K562 (cell line): Measurements from ENCODE around the gene PRAMEF12. TPM values are rescaled to one million over a fixed set of nuclear protein-coding genes. Genes with fewer than 3 reads are reported as not detected.
"Not testable (repeated sequence)": the region's sequence is repeated elsewhere in the genome, so short reads cannot be mapped to it uniquely, and the experiment has no call there.

Experiments
- ATAC-seq: fragments of 200-7000 bp; cut with Tn5 transposase; 3 replicates; pipeline ENCODE4 v1.9.1; 2020; ENCODE audit warnings: moderate library complexity
- BruUV-seq: library from RNA; stranded (reverse); fragments of 400-500 nt; replicated peaks from 2 replicates; lab custom pipeline; 2021; lab: Mats Ljungman, UMichigan
- CTCF ChIA-PET: fragments of 300-600 bp; formaldehyde crosslinking; extraction: SDS; loops from one replicate; lab custom pipeline; 2021; ENCODE audit warnings: low intra/inter-chr PET ratio; lab: Yijun Ruan, JAX
- POLR2A ChIA-PET: fragments of 300-600, 350-650 bp; sonication (Branson Sonifier 250); formaldehyde crosslinking; extraction: SDS; loops from one replicate; lab custom pipeline; 2021; ENCODE audit warnings: antibody characterized with exemption, inconsistent platforms; lab: Yijun Ruan, JAX
- DNase-seq, 4 experiments: peaks; one replicate each; pipeline versions ENCODE4 v3.0.0 to v3.0.0-alpha.2; 2011 to 2018; ENCODE audit warnings: low spot score in 3 of 4, mixed read lengths in 3 of 4; ENCODE audit errors: extremely low read depth in 1 of 4
- FAIRE-seq: peaks from 2 replicates; lab custom pipeline; 2011; peaks lifted over from hg19 to GRCh38; lab: Jason Lieb, UNC
- H2AFZ ChIP-seq: 2 replicates; pipeline ENCODE4 v1.6.0; 2011; ENCODE audit warnings: low read depth, low read length, control low read depth, inconsistent platforms
- H3K27ac ChIP-seq: fragments of 200-600 bp; 3 replicates; pipeline ENCODE4 v1.8.0; 2011; ENCODE audit warnings: low read depth, mild to moderate bottlenecking, control low read depth, inconsistent platforms, low read length, moderate library complexity, mixed read lengths; ENCODE audit errors: extremely low read depth
- H3K27me3 ChIP-seq, 2 experiments: fragments of 300-600 bp in 1 of 2; 2 replicates in 1 of 2; 3 replicates in 1 of 2; pipeline versions ENCODE4 v1.6.0 to v1.8.0; 2011; ENCODE audit warnings: inconsistent platforms in 2 of 2, low read length in 2 of 2, mild to moderate bottlenecking in 1 of 2, mixed read lengths in 1 of 2, moderate library complexity in 1 of 2; ENCODE audit not compliant: control insufficient read depth in 2 of 2, insufficient read depth in 2 of 2
- H3K36me3 ChIP-seq: fragments of 300-600 bp; 3 replicates; pipeline ENCODE4 v1.8.0; 2011; ENCODE audit warnings: mild to moderate bottlenecking, low read length, inconsistent platforms; ENCODE audit not compliant: control insufficient read depth, insufficient read depth
- H3K4me1 ChIP-seq, 2 experiments: fragments of 200-600 bp in 1 of 2; replicated peaks in 1 of 2; 2 replicates in 1 of 2; 3 replicates in 1 of 2; pipeline versions ENCODE4 v1.5.1 to v1.8.0; 2011; ENCODE audit warnings: inconsistent platforms in 2 of 2, low read length in 2 of 2, mild to moderate bottlenecking in 1 of 2, mixed read lengths in 1 of 2, moderate library complexity in 1 of 2; ENCODE audit not compliant: control insufficient read depth in 2 of 2, insufficient read depth in 2 of 2
- H3K4me2 ChIP-seq: 2 replicates; pipeline ENCODE4 v1.6.1; 2011; ENCODE audit warnings: low read length, control low read depth, inconsistent platforms, mixed read lengths; ENCODE audit not compliant: insufficient read depth
- H3K4me3 ChIP-seq: fragments of 200-600 bp; sonication (generic), shearing (Covaris generic); 2 replicates; pipeline ENCODE4 v1.5.1; 2016; ENCODE audit warnings: control low read depth, inconsistent platforms
- H3K79me2 ChIP-seq: fragments of 200-600 bp; 3 replicates; pipeline ENCODE4 v1.8.0; 2011; ENCODE audit warnings: low read length, inconsistent platforms; ENCODE audit not compliant: control insufficient read depth, insufficient read depth
- H3K9ac ChIP-seq, 2 experiments: 2 replicates each; pipeline versions ENCODE4 v1.6.0 to v1.6.1; 2011; ENCODE audit warnings: low read depth in 2 of 2, low read length in 2 of 2, control low read depth in 1 of 2, inconsistent platforms in 1 of 2, mild to moderate bottlenecking in 1 of 2, mixed read lengths in 1 of 2; ENCODE audit not compliant: insufficient read depth in 1 of 2
- H3K9me1 ChIP-seq: one replicate; pipeline ENCODE4 v1.6.0; 2011; ENCODE audit warnings: inconsistent platforms, mild to moderate bottlenecking, low read length, moderate library complexity; ENCODE audit not compliant: control insufficient read depth, insufficient read depth
- H3K9me3 ChIP-seq: replicated peaks from 2 replicates; pipeline ENCODE4 v1.5.1; 2011; ENCODE audit warnings: low read depth, low read length, inconsistent platforms; ENCODE audit not compliant: control insufficient read depth, insufficient read depth
- H4K20me1 ChIP-seq: replicated peaks from 2 replicates; pipeline ENCODE4 v1.6.1; 2011; ENCODE audit warnings: low read length, inconsistent platforms, mixed read lengths; ENCODE audit not compliant: control insufficient read depth, insufficient read depth
- ARID2 ChIP-seq: fragments of 450-650 bp; IDR thresholded peaks from 2 replicates; pipeline ENCODE4 v1.6.1; 2017; ENCODE audit warnings: antibody characterized with exemption, mild to moderate bottlenecking
- BHLHE40 ChIP-seq: IDR thresholded peaks from 2 replicates; pipeline ENCODE4 v1.6.1; 2011; ENCODE audit warnings: low read length, improper control_type of control experiment
- CTCF ChIP-seq, 3 experiments: IDR thresholded peaks in 2 of 3; conservative IDR thresholded peaks in 1 of 3; 2 replicates each; pipeline ENCODE4 v1.5.1; 2011 to 2012; ENCODE audit warnings: low read length in 3 of 3, mild to moderate bottlenecking in 3 of 3, control low read depth in 2 of 3, improper control_type of control experiment in 1 of 3, inconsistent platforms in 1 of 3, low read depth in 1 of 3, mixed read lengths in 1 of 3, moderate library complexity in 1 of 3; ENCODE audit not compliant: insufficient read depth in 2 of 3
- DEAF1 ChIP-seq: fragments of 450-650 bp; formaldehyde crosslinking; IDR thresholded peaks from 2 replicates; pipeline ENCODE4 v1.4.0; 2020; ENCODE audit warnings: mild to moderate bottlenecking, moderate library complexity
- RAD21 ChIP-seq, 2 experiments: fragments of 250-450 bp in 1 of 2; fragments of 450-650 bp in 1 of 2; sonication (Bioruptor Pico) in 1 of 2; formaldehyde crosslinking in 1 of 2; IDR thresholded peaks in 1 of 2; conservative IDR thresholded peaks in 1 of 2; 2 replicates each; pipeline versions ENCODE4 v1.4.0 to v1.8.0; 2020 to 2022; ENCODE audit warnings: mild to moderate bottlenecking in 2 of 2, moderate library complexity in 1 of 2
- REST ChIP-seq, 2 experiments: fragments of 450-650 bp; formaldehyde crosslinking in 1 of 2; IDR thresholded peaks; 2 replicates each; pipeline versions ENCODE4 v1.4.0 to v1.6.1; 2014 to 2020; ENCODE audit warnings: mild to moderate bottlenecking in 2 of 2, borderline replicate concordance in 1 of 2, low read depth in 1 of 2
- WGBS: fragments of 100-300 bp; shearing (Covaris generic); methylation state at CpG from one replicate; pipeline ENCODE4 v1.1.6; 2016; ENCODE audit warnings: low coverage, mixed read lengths; ENCODE audit not compliant: insufficient coverage; ENCODE audit errors: missing lambda C conversion rate; 5-methylcytosine and 5-hydroxymethylcytosine counted together
- in situ Hi-C: fragments of 300-500 bp; cut with MboI; formaldehyde crosslinking; loops from 4 replicates; pipeline ENCODE4 v1.15.0; 2018; ENCODE audit warnings: inconsistent platforms, mixed read lengths
- intact Hi-C: fragments of 100-400 bp; cut with micrococcal nuclease; formaldehyde crosslinking; loops from 2 replicates; pipeline ENCODE4 v1.14.2; 2022
- polyA plus RNA-seq, 8 experiments: library from polyadenylated mRNA; depleted of rRNA in 4 of 8; stranded (reverse) in 5 of 8; unstranded in 3 of 8; fragments of >200 nt; fragmentation: Nextera tagmentation in 2 of 8; fragmentation: Illumina TruSeq in 1 of 8; extraction: Ambion mirVana in 2 of 8; extraction: Trizol in 1 of 8; gene quantifications; 2 replicates each; pipeline versions ENCODE4 v1.2.1 to v1.2.3, GENCODE V29; 2011 to 2014; ENCODE audit warnings: inconsistent platforms in 1 of 8, missing spikeins in 1 of 8
- total RNA-seq, 7 experiments: library from RNA; depleted of rRNA in 6 of 7; stranded (reverse); fragments of >200 nt in 6 of 7; fragmentation: Illumina TruSeq in 2 of 7; extraction: Trizol in 2 of 7; gene quantifications; 2 replicates each; pipeline versions ENCODE4 v1.2.1 to v1.2.3, GENCODE V29; 2011 to 2021; ENCODE audit warnings: low replicate concordance in 1 of 7

PRAMEF12 gene
- total and polyA plus RNA-seq, 9 of the 15 experiments (the other 6 are each of a cell fraction or from before 2014, with no cell fraction given) = not detected

DNA sequence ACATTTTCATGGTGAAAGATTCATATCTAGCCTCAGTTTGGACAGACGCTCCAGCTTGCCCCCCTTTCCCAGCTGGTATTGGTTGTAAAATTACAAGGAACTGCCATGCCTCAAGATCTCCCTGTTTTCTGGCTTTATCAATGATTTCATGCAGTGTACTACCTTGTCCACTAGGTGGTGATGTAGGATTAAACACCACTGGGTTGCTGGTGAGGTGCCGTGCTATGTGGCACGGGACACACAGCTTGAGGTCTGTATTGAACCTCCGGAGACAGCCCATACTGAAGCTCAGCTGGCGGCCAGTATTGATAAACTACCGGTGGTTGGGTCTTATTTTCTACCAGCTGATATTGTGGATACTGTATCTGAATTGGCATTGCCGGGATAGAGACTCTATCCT is 10.2 kb downstream of the PRAMEF12 start:
- in situ Hi-C loops; H2AFZ ChIP-seq; H3K79me2 ChIP-seq; H3K9me3 ChIP-seq; intact Hi-C loops; H3K9ac ChIP-seq; H3K9me1 ChIP-seq; BruUV-seq; H3K4me1 ChIP-seq; H3K27me3 ChIP-seq; H3K36me3 ChIP-seq; H3K4me2 ChIP-seq; CTCF ChIA-PET; H3K27ac ChIP-seq; FAIRE-seq; H3K4me3 ChIP-seq; H4K20me1 ChIP-seq; TF ChIP-seq REST (CRISPR knock-in tag; IDR thresholded peaks at IDR 0.05; ENCODE audit: low read depth): not testable (repeated sequence)
- TF ChIP-seq ARID2 (peak; percentile 32; the same call in 1 of the 2 replicates), BHLHE40 (0 out of 2 replicates have a peak, but pooled peaks have one; percentile 10), RAD21 (CRISPR knock-in tag; conservative IDR thresholded peaks at IDR 0.05 in 1 of 2, IDR thresholded peaks at IDR 0.05 in 1 of 2) (peak; percentile 55 to 84), CTCF (IDR thresholded peaks at IDR 0.05 in 2 of 3, conservative IDR thresholded peaks at IDR 0.05 in 1 of 3; ENCODE audit: insufficient read depth in 2 of 3, low read depth in 1 of 3, low read length in 3 of 3) (peak; percentile 33 to 42 (median 38); a peak in 4 of 6 replicates), REST (IDR thresholded peaks at IDR 0.05; ENCODE audit: borderline replicate concordance) (peak; percentile 63; the same call in 1 of the 2 replicates), DEAF1 (CRISPR knock-in tag) (peak; percentile 44; the same call in 1 of the 2 replicates)
- WGBS = 6% methylated on average over 6 of the region's 7 CpGs
- POLR2A ChIA-PET = interaction anchor here (0.6 kb wide), 1 partner anchor 121 kb away, joined by 3 read pairs; no protein-coding TSS in a partner anchor
- ATAC-seq (peak; percentile 71; the same call in 2 of the 3 replicates), DNase-seq (peak in 1 of 4 experiments; percentile 52)
